Measurements from ENCODE around the gene TMPRSS9.
A peak's percentile ranks its signal among the peaks of the same experiment; 100 is the strongest.

TMPRSS9 gene

GRCh38 chr19:2427429-2428320 lies 67.6 kb downstream of the TMPRSS9 start, which contains the start of gene TIMM13:
TIMM13 (minus strand) TSS chr19:2427586; CDS start chr19:2427533, 53 bp downstream.
- peak within 1 kb of the TSS; percentile 89 for H3K4me3 Mint-ChIP-seq
- H3K4me1 Mint-ChIP-seq, result peaks cover 19% of the 10 kb centered on the region
- peak within 1 kb of the TSS; percentile 95 for H3K27ac Mint-ChIP-seq
- CTCF ChIA-PET, result interaction anchor here (0.6 to 1.5 kb wide), 3 partner anchors 19 to 156 kb away, joined by 3 to 4 read pairs (median 3); partner anchors contain the start of gene LMNB2
- H3K27me3 Mint-ChIP-seq, result peaks cover 6% of the 10 kb centered on the region
- DNase-seq, result peak; percentile 97
- no peaks in the 10 kb centered on the region for H3K9me3 Mint-ChIP-seq
- peaks cover 15% of the 10 kb centered on the region for H3K36me3 Mint-ChIP-seq

- peaks cover 15% of the 10 kb centered on the region for H3K36me3 Mint-ChIP-seq
- DNase-seq, result no peak
- H3K4me3 Mint-ChIP-seq, result no peak overlapping the region
- CTCF ChIA-PET, result interaction anchor here (0.8 to 1.5 kb wide), 2 partner anchors 18 to 29 kb away, joined by 3 to 4 read pairs; partner anchors contain the start of gene LMNB2
- H3K9me3 Mint-ChIP-seq, result no peaks in the 10 kb centered on the region
- H3K27me3 Mint-ChIP-seq, result peaks cover 6% of the 10 kb centered on the region
- peak overlapping the region; percentile 95 for H3K27ac Mint-ChIP-seq
- H3K4me1 Mint-ChIP-seq, result peaks cover 19% of the 10 kb centered on the region
Measured at GRCh38 chr19:2428321-2428690, 68.2 kb downstream of the TMPRSS9 start.

- CTCF ChIA-PET, result interaction anchor here (1.2 to 1.5 kb wide), 2 partner anchors 10 to 28 kb away, joined by 3 to 4 read pairs; partner anchors contain the start of gene LMNB2
- DNase-seq, result no peak
- no peak overlapping the region for H3K4me3 Mint-ChIP-seq
- peak overlapping the region; percentile 67 for H3K27ac Mint-ChIP-seq
- no peaks in the 10 kb centered on the region for H3K9me3 Mint-ChIP-seq
- H3K36me3 Mint-ChIP-seq, result peaks cover 15% of the 10 kb centered on the region
- H3K4me1 Mint-ChIP-seq, result peaks cover 19% of the 10 kb centered on the region
- peaks cover 6% of the 10 kb centered on the region for H3K27me3 Mint-ChIP-seq
Measured at GRCh38 chr19:2428756-2429711, 69.0 kb downstream of the TMPRSS9 start.

- CTCF ChIA-PET, result interaction anchor here (1.2 kb wide), 1 partner anchor 9 kb away, joined by 3 read pairs; no protein-coding TSS in a partner anchor
- H3K4me1 Mint-ChIP-seq, result peaks cover 19% of the 10 kb centered on the region
- DNase-seq, result no peak
- no peaks in the 10 kb centered on the region for H3K9me3 Mint-ChIP-seq
- H3K4me3 Mint-ChIP-seq, result no peak overlapping the region
- peaks cover 6% of the 10 kb centered on the region for H3K27me3 Mint-ChIP-seq
- peaks cover 17% of the 10 kb centered on the region for H3K36me3 Mint-ChIP-seq
- peak overlapping the region; percentile 64 for H3K27ac Mint-ChIP-seq
Measured at GRCh38 chr19:2429917-2430535, 70.0 kb downstream of the TMPRSS9 start.

- no peak for DNase-seq
- Mint-ChIP-seq H3K4me1 (peaks cover 13% of the 10 kb centered on the region), H3K9me3 (no peaks in the 10 kb centered on the region), H3K4me3 (no peak overlapping the region), H3K27me3 (peaks cover 6% of the 10 kb centered on the region), H3K27ac (no peak overlapping the region), H3K36me3 (peaks cover 23% of the 10 kb centered on the region)
- CTCF ChIA-PET, result no interaction called here
Measured at GRCh38 chr19:2431318-2432055, 71.4 kb downstream of the TMPRSS9 start.

- no peak for DNase-seq
- no peak overlapping the region for H3K4me3 Mint-ChIP-seq
- H3K9me3 Mint-ChIP-seq, result no peaks in the 10 kb centered on the region
- H3K27me3 Mint-ChIP-seq, result peaks cover 6% of the 10 kb centered on the region
- CTCF ChIA-PET, result no interaction called here
- H3K27ac Mint-ChIP-seq, result no peak overlapping the region
- peaks cover 9% of the 10 kb centered on the region for H3K4me1 Mint-ChIP-seq
- H3K36me3 Mint-ChIP-seq, result peaks cover 22% of the 10 kb centered on the region
Measured at GRCh38 chr19:2432131-2432848, 72.2 kb downstream of the TMPRSS9 start.

- Mint-ChIP-seq H3K4me1 (peaks cover 2% of the 10 kb centered on the region), H3K27ac (no peak overlapping the region), H3K27me3 (no peaks in the 10 kb centered on the region), H3K4me3 (no peak overlapping the region), H3K36me3 (peaks cover 23% of the 10 kb centered on the region), H3K9me3 (no peaks in the 10 kb centered on the region)
- CTCF ChIA-PET, result no interaction called here
- no peak for DNase-seq
Measured at GRCh38 chr19:2433854-2434253, 73.8 kb downstream of the TMPRSS9 start.

GRCh38 chr19:2434267-2434666 lies 74.2 kb downstream of the TMPRSS9 start:
- CTCF ChIA-PET, result no interaction called here
- H3K27me3 Mint-ChIP-seq, result no peaks in the 10 kb centered on the region
- no peak overlapping the region for H3K27ac Mint-ChIP-seq
- DNase-seq, result no peak
- peaks cover 23% of the 10 kb centered on the region for H3K36me3 Mint-ChIP-seq
- H3K4me3 Mint-ChIP-seq, result no peak overlapping the region
- peaks cover 2% of the 10 kb centered on the region for H3K4me1 Mint-ChIP-seq
- no peaks in the 10 kb centered on the region for H3K9me3 Mint-ChIP-seq

- Mint-ChIP-seq H3K27me3 (no peaks in the 10 kb centered on the region), H3K36me3 (peaks cover 21% of the 10 kb centered on the region), H3K9me3 (no peaks in the 10 kb centered on the region), H3K27ac (no peak overlapping the region), H3K4me1 (no peaks in the 10 kb centered on the region), H3K4me3 (no peak overlapping the region)
- CTCF ChIA-PET, result no interaction called here
- DNase-seq, result no peak
Measured at GRCh38 chr19:2434721-2435265, 74.7 kb downstream of the TMPRSS9 start.

- CTCF ChIA-PET, result no interaction called here
- peaks cover 22% of the 10 kb centered on the region for H3K36me3 Mint-ChIP-seq
- no peak overlapping the region for H3K4me3 Mint-ChIP-seq
- no peaks in the 10 kb centered on the region for H3K9me3 Mint-ChIP-seq
- H3K4me1 Mint-ChIP-seq, result no peaks in the 10 kb centered on the region
- H3K27me3 Mint-ChIP-seq, result no peaks in the 10 kb centered on the region
- no peak for DNase-seq
- no peak overlapping the region for H3K27ac Mint-ChIP-seq
Measured at GRCh38 chr19:2436384-2436783, 76.3 kb downstream of the TMPRSS9 start.

GRCh38 chr19:2436926-2437325 lies 76.9 kb downstream of the TMPRSS9 start:
- Mint-ChIP-seq H3K27me3 (no peaks in the 10 kb centered on the region), H3K9me3 (no peaks in the 10 kb centered on the region), H3K27ac (no peak overlapping the region), H3K4me1 (no peaks in the 10 kb centered on the region), H3K36me3 (peaks cover 25% of the 10 kb centered on the region), H3K4me3 (no peak overlapping the region)
- CTCF ChIA-PET, result no interaction called here
- DNase-seq, result no peak

GRCh38 chr19:2438178-2438577 lies 78.1 kb downstream of the TMPRSS9 start:
- Mint-ChIP-seq H3K4me3 (no peak overlapping the region), H3K27me3 (no peaks in the 10 kb centered on the region), H3K27ac (no peak overlapping the region), H3K9me3 (no peaks in the 10 kb centered on the region), H3K36me3 (peaks cover 28% of the 10 kb centered on the region), H3K4me1 (no peaks in the 10 kb centered on the region)
- no peak for DNase-seq
- CTCF ChIA-PET, result interaction anchor here (1.0 kb wide), 1 partner anchor 8 kb away, joined by 3 read pairs; no protein-coding TSS in a partner anchor

- CTCF ChIA-PET, result no interaction called here
- Mint-ChIP-seq H3K4me3 (no peak overlapping the region), H3K36me3 (peaks cover 29% of the 10 kb centered on the region), H3K27me3 (no peaks in the 10 kb centered on the region), H3K9me3 (no peaks in the 10 kb centered on the region), H3K27ac (no peak overlapping the region), H3K4me1 (no peaks in the 10 kb centered on the region)
- DNase-seq, result no peak
Measured at GRCh38 chr19:2440515-2440914, 80.5 kb downstream of the TMPRSS9 start.
